Measurements from ENCODE around the gene FBLN1.

Gene FBLN1

DNA sequence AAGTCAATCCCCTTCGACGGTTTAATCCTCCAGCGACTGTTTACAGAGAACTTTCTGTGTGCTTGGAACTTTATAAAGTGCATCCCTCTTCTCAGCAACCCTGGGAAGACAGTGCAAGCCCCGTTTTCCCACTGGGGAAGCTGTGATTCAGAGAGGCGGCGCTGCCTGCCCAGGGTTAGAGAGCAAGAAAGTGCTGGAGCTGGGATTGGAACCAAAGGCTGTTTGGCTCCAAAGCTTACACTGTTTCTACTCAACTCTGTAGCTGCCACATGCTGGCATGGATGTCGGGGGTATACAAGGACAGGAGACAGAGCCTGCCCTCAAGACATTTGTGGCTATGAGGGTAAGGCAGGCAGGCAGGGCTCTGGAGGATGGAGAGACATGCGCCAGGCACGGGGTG is 13.0 kb downstream of the FBLN1 start:
- no peak for DNase-seq (ENCODE audit: low read depth)
- no peak overlapping the region for H3K4me3 ChIP-seq (ENCODE audit: low read depth, low read length)
- in situ Hi-C loops (cut with HindIII; ENCODE audit: low sequenced_read_pairs), result no loop called here
- TF ChIP-seq, protein P1, sequence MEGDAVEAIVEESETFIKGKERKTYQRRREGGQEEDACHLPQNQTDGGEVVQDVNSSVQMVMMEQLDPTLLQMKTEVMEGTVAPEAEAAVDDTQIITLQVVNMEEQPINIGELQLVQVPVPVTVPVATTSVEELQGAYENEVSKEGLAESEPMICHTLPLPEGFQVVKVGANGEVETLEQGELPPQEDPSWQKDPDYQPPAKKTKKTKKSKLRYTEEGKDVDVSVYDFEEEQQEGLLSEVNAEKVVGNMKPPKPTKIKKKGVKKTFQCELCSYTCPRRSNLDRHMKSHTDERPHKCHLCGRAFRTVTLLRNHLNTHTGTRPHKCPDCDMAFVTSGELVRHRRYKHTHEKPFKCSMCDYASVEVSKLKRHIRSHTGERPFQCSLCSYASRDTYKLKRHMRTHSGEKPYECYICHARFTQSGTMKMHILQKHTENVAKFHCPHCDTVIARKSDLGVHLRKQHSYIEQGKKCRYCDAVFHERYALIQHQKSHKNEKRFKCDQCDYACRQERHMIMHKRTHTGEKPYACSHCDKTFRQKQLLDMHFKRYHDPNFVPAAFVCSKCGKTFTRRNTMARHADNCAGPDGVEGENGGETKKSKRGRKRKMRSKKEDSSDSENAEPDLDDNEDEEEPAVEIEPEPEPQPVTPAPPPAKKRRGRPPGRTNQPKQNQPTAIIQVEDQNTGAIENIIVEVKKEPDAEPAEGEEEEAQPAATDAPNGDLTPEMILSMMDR (IDR thresholded peaks at IDR 0.05; ENCODE audit: low read depth, low read length, missing control alignments), result no peak

DNA sequence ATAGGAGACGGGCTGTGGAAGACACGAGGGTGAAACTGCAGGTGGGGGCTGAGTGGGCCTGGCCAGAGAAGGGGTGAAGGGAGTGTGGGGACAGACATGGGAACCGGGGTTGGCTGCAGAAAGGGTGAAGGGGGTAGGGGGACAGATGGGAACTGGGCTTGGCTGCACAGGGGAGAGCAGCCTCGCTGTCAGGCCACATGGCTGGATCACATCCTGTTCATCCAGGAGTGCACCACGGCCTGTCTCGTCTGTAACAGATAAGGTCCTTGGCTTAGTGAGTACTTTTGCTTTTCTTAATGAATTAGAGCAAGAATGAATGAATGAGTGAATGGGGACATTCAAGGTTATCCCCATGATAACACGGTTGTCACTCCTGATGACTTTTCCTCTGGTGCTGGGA is 13.5 kb downstream of the FBLN1 start:
- TF ChIP-seq, protein P1 (IDR thresholded peaks at IDR 0.05; ENCODE audit: low read depth, low read length, missing control alignments), result no peak
- in situ Hi-C loops (cut with HindIII; ENCODE audit: low sequenced_read_pairs), result no loop called here
- DNase-seq (ENCODE audit: low read depth), result no peak
- H3K4me3 ChIP-seq (ENCODE audit: low read depth, low read length), result no peak overlapping the region

DNA sequence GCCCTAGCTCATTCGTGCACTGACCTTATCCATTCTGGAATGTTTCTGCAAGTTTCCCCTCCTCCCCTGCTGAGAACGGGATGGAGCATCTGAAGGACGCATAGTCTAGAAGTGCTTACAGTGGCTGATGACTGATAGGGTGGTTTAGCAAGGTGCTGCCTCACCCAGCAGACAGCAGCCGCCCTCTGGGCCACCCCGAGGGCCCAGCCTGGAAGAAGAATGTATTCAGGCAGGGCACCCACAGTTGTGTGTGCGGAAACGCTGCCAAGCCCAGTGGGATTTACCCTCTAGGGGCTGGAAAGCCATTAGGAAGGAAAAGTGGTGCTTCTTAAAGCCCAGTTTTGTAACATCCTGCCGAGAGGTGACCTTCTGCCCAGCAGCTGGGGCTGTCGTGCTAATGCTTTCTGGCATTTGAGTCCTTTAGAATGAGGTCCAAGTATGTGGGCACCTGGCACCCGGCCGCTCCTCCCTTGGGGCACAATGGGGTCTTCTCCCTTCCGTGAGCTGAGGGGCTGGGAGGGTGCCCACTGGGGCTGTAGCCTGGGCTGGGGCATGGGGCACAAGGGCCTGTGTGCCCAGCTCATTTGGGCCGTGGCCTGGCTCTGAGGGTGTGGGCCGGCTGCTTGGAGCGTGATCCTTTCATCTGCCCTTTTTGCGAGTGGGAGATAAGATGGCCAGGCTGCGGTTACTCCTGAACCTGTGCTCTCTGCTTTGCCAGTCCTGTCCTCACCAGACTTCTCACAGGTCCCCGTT is 14.4 kb downstream of the FBLN1 start:
- TF ChIP-seq, protein P1 (IDR thresholded peaks at IDR 0.05; ENCODE audit: low read depth, low read length, missing control alignments), result no peak
- in situ Hi-C loops (cut with HindIII; ENCODE audit: low sequenced_read_pairs), result no loop called here
- DNase-seq (ENCODE audit: low read depth), result no peak
- no peak overlapping the region for H3K4me3 ChIP-seq (ENCODE audit: low read depth, low read length)

DNA sequence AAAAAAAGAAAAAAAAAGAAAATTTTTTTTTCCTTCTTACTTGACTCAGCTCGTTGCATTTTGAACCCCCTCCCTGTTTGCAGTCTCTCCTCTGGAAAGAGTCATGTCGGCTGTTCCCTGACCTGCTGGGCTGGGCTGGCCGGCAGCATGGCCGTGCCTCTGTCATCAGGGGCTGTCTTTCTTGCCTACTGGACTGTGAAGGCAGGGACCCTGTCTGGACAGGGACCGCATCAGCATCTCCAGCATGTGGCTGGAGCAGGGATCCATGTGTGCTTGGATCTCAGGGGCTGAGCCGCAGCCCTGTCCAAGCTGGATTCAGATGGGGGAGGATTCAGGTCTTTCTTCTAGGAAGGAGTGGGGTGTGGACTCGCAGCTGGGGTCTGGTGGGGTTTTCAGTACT is 15.5 kb downstream of the FBLN1 start:
- H3K4me3 ChIP-seq (ENCODE audit: low read depth, low read length), result no peak overlapping the region
- in situ Hi-C loops (cut with HindIII; ENCODE audit: low sequenced_read_pairs), result no loop called here
- TF ChIP-seq, protein P1 (IDR thresholded peaks at IDR 0.05; ENCODE audit: low read depth, low read length, missing control alignments), result no peak
- DNase-seq (ENCODE audit: low read depth), result no peak

DNA sequence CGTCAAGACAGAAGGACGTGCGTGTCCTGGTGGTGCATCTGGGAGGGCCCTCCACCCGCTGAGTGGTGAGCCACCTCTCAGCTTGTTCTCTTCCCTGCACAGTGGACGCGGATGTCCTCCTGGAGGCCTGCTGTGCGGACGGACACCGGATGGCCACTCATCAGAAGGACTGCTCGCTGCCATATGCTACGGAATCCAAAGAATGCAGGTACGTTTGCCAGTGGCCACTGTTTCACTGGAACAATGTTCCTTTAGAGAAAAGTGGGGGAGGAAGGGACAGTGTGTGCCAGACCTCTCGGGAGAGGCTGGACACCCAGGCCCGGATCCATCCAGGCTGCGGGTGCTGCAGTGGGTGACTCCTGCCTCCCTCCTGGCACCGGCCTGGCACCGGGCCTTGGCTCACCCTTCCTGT is 15.9 kb downstream of the FBLN1 start:
- DNase-seq (ENCODE audit: low read depth), result no peak
- no peak overlapping the region for H3K4me3 ChIP-seq (ENCODE audit: low read depth, low read length)
- TF ChIP-seq, protein P1 (IDR thresholded peaks at IDR 0.05; ENCODE audit: low read depth, low read length, missing control alignments), result no peak
- in situ Hi-C loops (cut with HindIII; ENCODE audit: low sequenced_read_pairs), result no loop called here

DNA sequence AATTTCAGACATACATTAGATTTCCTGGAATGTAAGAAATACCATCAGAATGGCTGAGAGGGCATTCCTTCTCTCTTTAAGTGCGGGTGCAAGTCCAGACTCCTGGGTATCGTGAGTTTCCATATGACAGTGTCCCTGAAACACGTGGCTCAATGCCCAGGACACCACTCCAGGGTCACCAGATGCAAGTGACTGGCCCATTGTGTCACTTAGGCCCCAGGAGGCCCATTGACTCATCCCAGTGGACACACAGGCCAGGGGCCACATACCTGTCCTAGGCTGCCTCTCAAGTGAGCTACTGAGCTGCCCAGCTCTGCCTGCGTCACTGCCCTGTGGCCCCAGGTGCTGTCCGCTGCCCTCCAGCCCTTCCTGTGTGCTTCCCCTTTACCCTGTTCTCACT is 18.5 kb downstream of the FBLN1 start:
- in situ Hi-C loops (cut with HindIII; ENCODE audit: low sequenced_read_pairs), result no loop called here
- no peak overlapping the region for H3K4me3 ChIP-seq (ENCODE audit: low read depth, low read length)
- DNase-seq (ENCODE audit: low read depth), result no peak
- TF ChIP-seq, protein P1 (IDR thresholded peaks at IDR 0.05; ENCODE audit: low read depth, low read length, missing control alignments), result no peak

All from astrocyte of the cerebellum (primary cell).